NOMO-1 treated with dmso at 0.1 percent for 144 hours (cell line): ENCODE data around the gene MAST2.

ENCODE experiments used
- DNase-seq: peaks from one replicate; lab custom pipeline; 2025; ENCODE audit not compliant: unreplicated experiment; lab: John Stamatoyannopoulos, UW

Gene MAST2

GRCh38 chr1:45974541-45975269, 171.3 kb downstream of the MAST2 start:
- DNase-seq = no peak

DNA sequence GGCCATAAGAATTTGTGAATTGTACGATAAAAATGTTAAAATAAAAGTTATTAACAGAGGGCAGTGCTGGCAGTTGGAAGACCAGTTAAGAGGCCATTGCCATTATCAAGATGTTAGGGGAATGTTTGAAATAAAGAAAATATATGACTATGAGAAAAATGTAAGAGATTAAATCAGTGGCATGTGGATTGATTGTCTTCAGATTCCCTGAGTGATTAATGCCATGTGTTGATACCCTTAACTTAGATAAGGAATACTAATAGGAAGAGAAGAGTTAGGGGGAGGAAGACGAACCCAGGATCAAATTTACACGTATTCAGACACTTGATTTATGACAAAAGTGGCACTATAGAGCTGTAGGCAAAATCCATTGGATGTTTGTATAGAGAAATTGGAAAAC, 173.2 kb downstream of the MAST2 start:
- no peak for DNase-seq

DNA sequence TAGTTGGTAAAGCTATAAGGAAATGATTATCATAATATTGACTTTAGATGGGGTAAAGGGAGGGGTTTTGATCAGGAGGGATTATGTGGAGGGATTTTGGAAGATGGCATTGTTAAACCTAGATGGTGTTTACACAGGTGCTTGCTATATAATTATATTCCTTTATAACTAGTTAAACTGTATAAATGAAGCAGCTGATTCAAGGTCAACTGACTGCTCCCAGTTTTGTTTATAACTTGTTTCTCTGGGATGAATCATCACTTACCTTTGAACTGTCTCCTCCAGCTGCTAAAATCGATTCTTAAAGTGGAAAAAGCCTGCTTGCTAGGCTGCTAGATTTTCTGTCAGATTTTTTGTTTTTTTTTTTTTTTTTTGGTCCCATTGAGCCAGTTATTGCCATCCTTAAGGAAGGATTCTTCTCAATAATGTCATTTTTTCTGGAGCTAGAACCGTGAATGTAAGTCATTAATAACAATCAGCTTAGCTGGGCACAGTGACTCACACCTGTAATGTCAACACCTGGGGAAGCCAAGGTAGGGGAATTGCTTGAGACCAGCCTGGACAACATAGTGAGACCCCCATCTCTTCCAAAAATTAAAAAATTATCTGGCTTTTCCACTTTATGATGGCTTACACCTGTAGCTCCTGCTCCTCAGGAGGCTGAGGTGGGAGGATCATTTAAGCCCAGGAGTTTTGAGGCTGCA, 175.8 kb downstream of the MAST2 start:
- no peak for DNase-seq

GRCh38 chr1:45979778-45980176, 176.4 kb downstream of the MAST2 start:
- no peak for DNase-seq

- no peak for DNase-seq
Observed at GRCh38 chr1:45982359-45982758, 178.9 kb downstream of the MAST2 start.

GRCh38 chr1:45983967-45984366, 180.6 kb downstream of the MAST2 start:
- no peak for DNase-seq

DNA sequence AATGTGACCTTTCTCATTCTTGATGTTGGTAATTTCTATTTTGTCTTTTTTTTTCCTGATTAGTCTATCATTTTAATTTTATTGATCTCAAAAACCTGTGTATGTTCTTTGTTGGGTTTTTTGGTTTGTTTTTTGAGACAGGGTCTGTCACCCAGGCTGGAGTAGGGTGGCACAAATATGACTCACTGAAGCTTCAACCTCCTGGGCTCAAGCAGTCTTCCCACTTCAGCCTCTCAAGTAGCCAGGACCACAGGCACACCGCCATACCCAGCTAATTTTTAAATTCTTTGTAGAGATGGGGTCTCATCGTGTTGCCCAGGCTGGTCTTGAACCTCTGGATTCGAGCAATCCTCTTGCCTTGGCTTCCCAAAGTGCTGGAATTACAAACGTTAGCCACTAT, 183.8 kb downstream of the MAST2 start:
- no peak for DNase-seq

DNA sequence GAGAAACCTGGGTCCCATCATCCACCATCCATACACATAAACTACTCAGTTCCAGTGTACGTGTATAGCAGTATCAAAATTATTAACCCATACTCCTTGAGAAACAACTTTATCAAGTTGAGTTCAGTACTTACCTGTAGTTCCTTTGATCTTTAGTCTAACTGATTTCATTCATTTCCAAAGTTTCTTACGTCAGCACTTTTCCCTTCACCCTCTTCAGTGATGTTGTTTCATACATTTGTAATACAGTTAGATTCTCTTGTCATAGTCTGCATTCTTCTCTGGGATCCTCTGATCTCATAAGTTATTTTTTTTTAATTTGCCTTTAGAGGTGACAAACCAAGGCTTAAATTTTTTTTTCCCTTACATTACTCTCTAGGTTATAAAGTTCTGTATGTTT, 185.8 kb downstream of the MAST2 start:
- no peak for DNase-seq

GRCh38 chr1:45994423-45994822, 191.0 kb downstream of the MAST2 start:
- no peak for DNase-seq

DNA sequence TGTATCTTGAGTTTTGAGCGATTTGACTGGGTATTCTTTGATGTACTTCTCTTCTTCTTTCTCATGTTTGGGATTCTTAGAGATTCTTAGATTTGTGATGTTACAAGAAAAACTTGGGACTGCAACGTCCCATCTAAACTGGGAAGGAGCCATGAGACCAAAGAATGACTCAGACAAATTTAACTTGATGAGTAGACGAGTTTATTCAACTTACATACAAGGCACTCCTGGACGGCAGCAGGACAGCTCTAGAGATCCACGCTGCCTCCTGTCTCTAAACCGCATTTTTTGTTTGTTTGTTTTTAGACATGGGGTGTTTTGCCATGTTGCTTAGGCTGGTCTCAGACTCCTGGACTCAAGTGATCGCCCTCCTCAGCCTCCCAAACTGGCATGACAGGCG, 191.9 kb downstream of the MAST2 start:
- no peak for DNase-seq

- no peak for DNase-seq
Observed at GRCh38 chr1:45998020-45998617, 194.7 kb downstream of the MAST2 start.

DNA sequence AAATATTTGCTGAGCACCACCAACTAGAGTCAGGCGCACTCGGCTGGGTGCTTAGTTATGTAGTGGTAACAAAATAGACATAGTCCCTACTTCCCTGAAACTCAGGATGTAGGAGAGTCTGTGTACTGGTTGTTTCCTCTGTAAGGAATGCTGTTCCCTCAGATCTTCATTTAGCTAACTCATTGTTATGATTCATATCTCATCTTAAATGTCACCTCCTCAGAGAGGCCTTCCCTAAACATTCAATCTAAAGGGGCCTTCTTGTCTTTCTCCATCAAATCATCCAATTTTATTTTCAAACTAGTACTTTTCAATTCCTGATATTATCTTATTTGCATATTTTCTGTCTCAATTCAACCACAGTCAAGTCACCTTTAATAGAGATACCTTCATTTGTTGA, 196.1 kb downstream of the MAST2 start:
- DNase-seq = no peak

GRCh38 chr1:46001081-46001785, 197.8 kb downstream of the MAST2 start:
- no peak for DNase-seq

DNA sequence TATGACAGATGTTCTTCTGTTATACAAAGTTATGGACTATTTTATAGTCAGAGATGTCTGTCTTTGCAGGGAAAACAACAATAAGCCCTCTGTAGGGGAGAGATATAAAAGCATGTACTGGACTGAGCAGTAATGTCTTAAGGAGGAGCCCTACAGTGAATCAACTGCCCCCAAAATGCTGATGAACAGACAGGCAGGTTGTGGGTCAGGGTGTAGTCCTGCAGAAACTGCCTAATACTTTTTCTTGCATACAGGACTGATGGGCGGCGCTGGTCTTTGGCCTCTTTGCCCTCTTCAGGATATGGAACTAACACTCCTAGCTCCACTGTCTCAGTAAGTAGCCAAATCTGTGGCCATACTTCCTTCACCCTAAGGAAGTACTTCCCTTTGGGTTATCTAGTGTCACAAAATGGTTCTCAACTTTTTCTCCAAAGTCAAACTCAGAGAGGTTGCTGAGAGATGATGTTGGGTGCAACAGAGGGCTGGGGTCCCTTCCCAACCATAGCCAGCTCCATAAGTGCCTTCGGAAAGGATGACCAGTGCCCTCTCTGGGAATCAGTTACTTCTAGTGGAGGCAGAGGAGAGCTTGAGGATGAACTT, 199.2 kb downstream of the MAST2 start:
- no peak for DNase-seq

- peak; percentile 61 for DNase-seq
Observed at GRCh38 chr1:46003315-46003714, 199.9 kb downstream of the MAST2 start.

GRCh38 chr1:46004492-46004891, 201.1 kb downstream of the MAST2 start:
- no peak for DNase-seq

- no peak for DNase-seq
Observed at GRCh38 chr1:46005594-46005993, 202.2 kb downstream of the MAST2 start.

DNA sequence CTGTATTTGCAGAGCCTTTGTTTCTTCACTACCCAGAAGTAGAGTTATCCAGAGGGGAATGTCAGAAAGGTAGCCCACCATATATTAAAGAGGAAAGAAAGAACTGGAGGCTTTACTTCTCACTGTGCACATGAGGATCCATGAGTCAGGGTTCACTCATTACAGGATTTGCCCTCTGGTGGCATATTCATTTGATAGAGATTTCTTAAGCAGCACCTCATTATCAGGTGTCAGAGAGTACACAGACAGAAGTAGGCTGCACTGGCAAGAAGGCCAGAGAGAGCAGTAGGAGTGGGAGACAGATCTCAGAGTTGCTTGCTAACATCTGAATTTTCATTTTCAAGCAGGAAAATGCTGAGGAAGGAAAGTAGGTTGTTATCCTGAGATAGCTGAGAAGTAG, 205.2 kb downstream of the MAST2 start:
- no peak for DNase-seq

- no peak for DNase-seq
Observed at GRCh38 chr1:46010611-46011010, 207.2 kb downstream of the MAST2 start.

GRCh38 chr1:46011121-46011695, 207.8 kb downstream of the MAST2 start:
- no peak for DNase-seq

DNA sequence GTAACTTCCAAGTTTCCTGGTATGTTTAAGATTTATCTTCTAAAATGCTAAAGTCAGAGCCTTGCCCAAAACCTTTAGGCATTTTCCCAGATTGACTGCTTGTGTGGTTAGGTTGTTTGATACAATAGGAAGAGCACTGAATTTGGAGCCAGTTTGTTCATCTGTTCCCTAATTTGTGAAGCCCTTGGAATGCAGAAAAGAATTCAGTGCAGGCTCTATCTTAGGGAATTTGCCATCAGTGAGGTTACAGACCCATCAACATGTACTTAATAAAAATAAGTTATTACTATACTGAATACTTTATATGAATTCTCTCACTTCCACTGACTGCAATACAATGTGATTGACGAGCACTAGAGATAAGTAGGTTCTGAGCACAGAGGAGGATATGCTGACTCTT, 208.8 kb downstream of the MAST2 start:
- no peak for DNase-seq
